ENCODE measurements around the gene ZDHHC22.

ZDHHC22 gene

DNA sequence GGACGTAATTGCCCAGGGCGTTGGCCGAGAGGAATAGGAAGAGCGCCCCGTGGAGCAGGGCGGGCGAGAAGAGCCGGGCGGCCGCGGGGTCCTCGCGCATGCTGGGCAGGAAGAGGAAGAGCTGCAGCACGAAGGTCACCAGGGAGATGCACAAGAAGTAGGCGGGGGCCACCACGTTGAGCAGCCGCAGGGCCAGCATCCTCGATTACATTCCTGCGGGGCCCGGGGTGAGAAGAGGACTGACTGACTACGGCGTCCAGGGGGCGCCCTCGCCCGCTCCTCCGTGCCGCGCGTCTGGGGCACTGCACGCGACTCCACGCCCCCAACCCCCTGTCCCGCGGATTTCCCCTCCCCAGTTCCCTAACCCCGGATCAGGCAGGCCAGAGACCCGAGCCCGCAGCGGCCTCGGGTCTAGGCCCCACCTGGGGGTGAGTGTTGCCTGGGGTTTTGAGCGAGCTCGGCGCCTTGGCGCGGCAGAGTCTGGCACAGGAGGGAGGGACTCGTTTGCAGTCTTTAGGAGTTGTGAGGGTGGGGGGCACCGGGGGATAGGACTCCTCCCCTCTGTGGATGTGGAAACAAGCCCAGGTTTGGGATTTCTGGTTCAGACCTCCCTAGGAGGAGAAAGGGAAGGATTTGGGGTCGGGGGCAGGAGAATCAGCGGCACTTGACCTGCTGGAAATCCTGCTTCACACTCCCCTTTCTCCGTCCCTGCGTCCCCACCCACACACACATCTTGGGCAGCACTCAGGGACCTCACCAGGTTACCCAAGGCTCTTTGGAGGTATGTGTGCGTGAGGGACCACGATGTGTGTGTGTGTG lies 1.8 kb downstream of the ZDHHC22 start:
- no peaks in the 10 kb centered on the region for H3K9me3 ChIP-seq (ENCODE audit: low read length)
- TF ChIP-seq EZH2 (IDR thresholded peaks at IDR 0.05; ENCODE audit: borderline replicate concordance, low read length) (no peak), CTCF (IDR thresholded peaks at IDR 0.05; ENCODE audit: low read length) (peak; percentile 70)
- H3K27me3 ChIP-seq (ENCODE audit: insufficient read depth, low read length), result no peaks in the 10 kb centered on the region
- no peaks in the 10 kb centered on the region for H3K79me2 ChIP-seq (ENCODE audit: insufficient read depth, low read length)
- H3K9ac ChIP-seq (ENCODE audit: low read length), result no peak overlapping the region
- H3K36me3 ChIP-seq (ENCODE audit: insufficient read depth, low read length), result no peaks in the 10 kb centered on the region
- no peak overlapping the region for H3K4me3 ChIP-seq (ENCODE audit: low read depth, low read length, poor library complexity, severe bottlenecking)
- no peak overlapping the region for H3K4me2 ChIP-seq (ENCODE audit: low read length)
- no peak overlapping the region for H3K27ac ChIP-seq (ENCODE audit: low read depth, low read length, poor library complexity, severe bottlenecking)
- no peak overlapping the region for H2AFZ ChIP-seq (ENCODE audit: low read length)
- no peaks in the 10 kb centered on the region for H3F3A ChIP-seq (ENCODE audit: insufficient read depth, low read length)
- no peaks in the 10 kb centered on the region for H3K9me2 ChIP-seq (ENCODE audit: low read depth, low read length)
- H3K4me1 ChIP-seq (ENCODE audit: insufficient read depth, low read length, severe bottlenecking), result no peaks in the 10 kb centered on the region
- H4K20me1 ChIP-seq (ENCODE audit: insufficient read depth, low read length), result no peaks in the 10 kb centered on the region

DNA sequence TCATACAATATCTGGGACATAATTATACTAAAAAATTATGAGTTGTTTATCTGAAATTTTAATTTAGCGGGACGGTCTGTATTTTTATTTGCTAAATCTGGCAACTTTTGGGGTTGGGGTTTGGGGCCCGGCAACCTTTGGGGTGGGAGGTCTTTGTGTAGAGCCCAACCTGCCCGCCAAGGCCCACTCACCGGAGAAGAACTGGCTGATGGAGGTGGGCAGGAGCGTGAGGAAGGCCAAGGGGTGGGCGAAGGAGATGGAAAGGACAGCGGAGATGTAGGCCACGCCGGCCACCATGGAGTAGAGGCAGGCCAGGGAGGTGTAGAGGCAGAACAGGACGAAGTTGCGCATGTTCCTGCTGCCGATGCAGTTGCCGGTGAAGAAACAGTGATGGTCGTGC lies 2.6 kb downstream of the ZDHHC22 start:
- Histone ChIP-seq H3K4me1 (ENCODE audit: insufficient read depth, low read length, severe bottlenecking) (no peaks in the 10 kb centered on the region), H3K27me3 (ENCODE audit: insufficient read depth, low read length) (no peaks in the 10 kb centered on the region)

DNA sequence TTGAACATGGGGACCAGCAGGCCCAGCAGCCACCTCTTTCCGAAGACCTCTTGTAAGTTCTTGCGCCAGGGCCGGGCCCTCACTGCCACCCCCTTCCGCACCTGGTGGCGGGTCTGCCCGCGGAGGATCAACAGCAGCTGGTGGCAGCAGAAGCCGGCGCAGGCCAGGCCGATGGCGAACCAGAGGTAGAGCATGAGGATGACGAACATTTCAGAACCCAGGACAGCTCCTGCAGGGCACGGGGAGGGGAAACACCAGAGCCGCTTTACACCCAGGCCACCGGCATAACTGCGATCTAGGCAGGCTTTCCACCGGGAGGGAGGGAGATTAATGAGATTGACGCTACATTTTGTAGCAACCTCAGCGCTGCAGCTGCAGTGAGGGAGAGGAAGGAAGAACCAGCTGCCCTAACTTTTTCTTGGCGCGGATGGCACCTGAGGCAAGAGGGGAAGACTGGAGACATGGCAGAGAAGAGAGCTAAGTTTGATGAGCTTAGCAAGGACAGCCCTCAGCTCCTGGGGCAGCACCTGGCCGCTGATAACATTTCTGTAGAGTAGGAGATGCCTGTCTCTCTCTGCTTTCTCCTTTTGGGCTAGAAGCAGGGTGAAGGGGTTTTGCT lies 7.8 kb downstream of the ZDHHC22 start:
- Histone ChIP-seq H3K27ac (ENCODE audit: low read depth, low read length, poor library complexity, severe bottlenecking) (no peak overlapping the region), H4K20me1 (ENCODE audit: insufficient read depth, low read length) (no peaks in the 10 kb centered on the region), H3K4me1 (ENCODE audit: insufficient read depth, low read length, severe bottlenecking) (no peaks in the 10 kb centered on the region), H3K36me3 (ENCODE audit: insufficient read depth, low read length) (no peaks in the 10 kb centered on the region), H3K9me2 (ENCODE audit: low read depth, low read length) (no peaks in the 10 kb centered on the region), H3K27me3 (ENCODE audit: insufficient read depth, low read length) (no peaks in the 10 kb centered on the region), H2AFZ (ENCODE audit: low read length) (no peak overlapping the region), H3K79me2 (ENCODE audit: insufficient read depth, low read length) (no peaks in the 10 kb centered on the region), H3K9me3 (ENCODE audit: low read length) (no peaks in the 10 kb centered on the region), H3K4me3 (ENCODE audit: low read depth, low read length, poor library complexity, severe bottlenecking) (no peak overlapping the region), H3F3A (ENCODE audit: insufficient read depth, low read length) (no peaks in the 10 kb centered on the region), H3K4me2 (ENCODE audit: low read length) (no peak overlapping the region), H3K9ac (ENCODE audit: low read length) (no peak overlapping the region)
- TF ChIP-seq EZH2 (IDR thresholded peaks at IDR 0.05; ENCODE audit: borderline replicate concordance, low read length) (no peak), CTCF (IDR thresholded peaks at IDR 0.05; ENCODE audit: low read length) (no peak)

More for the DNA sequence above, 2.6 kb downstream of the ZDHHC22 start:
- no peaks in the 10 kb centered on the region for H3K36me3 ChIP-seq (ENCODE audit: insufficient read depth, low read length)
- H2AFZ ChIP-seq (ENCODE audit: low read length), result no peak overlapping the region
- no peaks in the 10 kb centered on the region for H4K20me1 ChIP-seq (ENCODE audit: insufficient read depth, low read length)
- no peak overlapping the region for H3K4me2 ChIP-seq (ENCODE audit: low read length)
- H3K79me2 ChIP-seq (ENCODE audit: insufficient read depth, low read length), result no peaks in the 10 kb centered on the region
- H3K9ac ChIP-seq (ENCODE audit: low read length), result no peak overlapping the region
- H3K9me2 ChIP-seq (ENCODE audit: low read depth, low read length), result no peaks in the 10 kb centered on the region
- H3K4me3 ChIP-seq (ENCODE audit: low read depth, low read length, poor library complexity, severe bottlenecking), result no peak overlapping the region
- TF ChIP-seq EZH2 (IDR thresholded peaks at IDR 0.05; ENCODE audit: borderline replicate concordance, low read length) (no peak), CTCF (IDR thresholded peaks at IDR 0.05; ENCODE audit: low read length) (no peak)
- H3F3A ChIP-seq (ENCODE audit: insufficient read depth, low read length), result no peaks in the 10 kb centered on the region
- no peak overlapping the region for H3K27ac ChIP-seq (ENCODE audit: low read depth, low read length, poor library complexity, severe bottlenecking)
- no peaks in the 10 kb centered on the region for H3K9me3 ChIP-seq (ENCODE audit: low read length)

Data from OCI-LY1 (cell line).